ENCODE measurements around the gene KRTAP9-7.

Gene KRTAP9-7

DNA sequence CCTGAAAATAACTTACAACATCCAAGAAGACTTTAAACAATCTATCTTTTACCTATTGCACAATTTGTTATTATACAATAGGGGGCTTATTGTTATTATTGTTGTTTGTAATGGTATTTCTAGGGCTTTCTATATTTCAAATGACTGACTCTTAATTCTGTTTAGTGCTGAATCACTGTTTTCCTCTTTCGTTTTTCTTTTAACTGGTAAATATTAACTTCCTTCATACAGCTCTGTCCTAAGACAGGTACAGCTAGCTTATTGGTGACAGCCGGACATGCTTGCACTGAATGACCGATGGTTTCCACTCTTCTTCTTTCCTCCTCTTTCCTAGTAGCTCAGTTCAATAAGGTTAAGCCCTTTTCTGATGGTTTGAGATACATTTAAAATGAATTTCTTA, 11.6 kb downstream of the KRTAP9-7 start:
- Histone ChIP-seq H3K27ac (replicated peaks) (no peak overlapping the region), H3K27me3 (ENCODE audit: insufficient read depth, poor library complexity, severe bottlenecking) (peaks cover 2% of the 10 kb centered on the region), H3K4me3 (replicated peaks; ENCODE audit: insufficient read depth, low read length) (no peak overlapping the region)
- TF ChIP-seq POLR2AphosphoS5 (IDR thresholded peaks at IDR 0.05; ENCODE audit: low read depth) (no peak), REST (IDR thresholded peaks at IDR 0.05; ENCODE audit: insufficient replicate concordance, low read depth) (no peak), CTCF (IDR thresholded peaks at IDR 0.05; ENCODE audit: insufficient read depth, low read length) (no peak), SPI1 (IDR thresholded peaks at IDR 0.05; ENCODE audit: borderline replicate concordance, low read depth) (no peak), GABPA (IDR thresholded peaks at IDR 0.05; ENCODE audit: low read depth) (no peak)
- DNase-seq (ENCODE audit: low read depth in 1 of 2, low spot score in 1 of 2): no peak

DNA sequence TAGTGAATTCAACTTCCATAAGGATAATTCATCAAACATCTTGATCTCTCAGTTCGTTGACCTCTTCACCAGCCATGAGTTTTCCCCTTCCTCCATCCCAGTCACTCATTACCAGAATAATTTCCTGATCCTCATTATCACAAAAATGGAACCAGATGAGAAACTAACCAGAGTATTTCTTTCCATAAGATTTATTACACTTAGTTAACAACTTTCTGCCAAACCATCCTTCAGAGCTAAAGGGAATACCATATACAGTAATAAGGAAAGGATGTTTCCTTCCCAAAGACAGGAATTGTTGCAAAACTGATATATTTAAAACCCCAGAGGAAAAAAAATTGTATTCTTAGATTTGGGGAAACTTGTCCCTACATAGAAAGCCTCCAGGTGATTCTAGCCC, 18.5 kb downstream of the KRTAP9-7 start:
- DNase-seq (ENCODE audit: low read depth in 1 of 2, low spot score in 1 of 2): no peak
- TF ChIP-seq SPI1 (IDR thresholded peaks at IDR 0.05; ENCODE audit: borderline replicate concordance, low read depth) (no peak), POLR2AphosphoS5 (IDR thresholded peaks at IDR 0.05; ENCODE audit: low read depth) (no peak), GABPA (IDR thresholded peaks at IDR 0.05; ENCODE audit: low read depth) (no peak), REST (IDR thresholded peaks at IDR 0.05; ENCODE audit: insufficient replicate concordance, low read depth) (no peak), CTCF (IDR thresholded peaks at IDR 0.05; ENCODE audit: insufficient read depth, low read length) (no peak)
- Histone ChIP-seq H3K4me3 (replicated peaks; ENCODE audit: insufficient read depth, low read length) (no peak overlapping the region), H3K27ac (replicated peaks) (no peak overlapping the region), H3K27me3 (ENCODE audit: insufficient read depth, poor library complexity, severe bottlenecking) (no peaks in the 10 kb centered on the region)

GRCh38 chr17:41296846-41297245, 21.3 kb downstream of the KRTAP9-7 start:
- no peak for TF ChIP-seq POLR2AphosphoS5 (IDR thresholded peaks at IDR 0.05; ENCODE audit: low read depth)
- TF ChIP-seq SPI1 (IDR thresholded peaks at IDR 0.05; ENCODE audit: borderline replicate concordance, low read depth): no peak
- TF ChIP-seq CTCF (IDR thresholded peaks at IDR 0.05; ENCODE audit: insufficient read depth, low read length): no peak
- no peak for TF ChIP-seq REST (IDR thresholded peaks at IDR 0.05; ENCODE audit: insufficient replicate concordance, low read depth)
- TF ChIP-seq GABPA (IDR thresholded peaks at IDR 0.05; ENCODE audit: low read depth): no peak
- no peak for DNase-seq (ENCODE audit: low read depth in 1 of 2, low spot score in 1 of 2)

More at GRCh38 chr17:41296846-41297245, 21.3 kb downstream of the KRTAP9-7 start:
- H3K27ac ChIP-seq (replicated peaks): no peak overlapping the region
- no peaks in the 10 kb centered on the region for H3K27me3 ChIP-seq (ENCODE audit: insufficient read depth, poor library complexity, severe bottlenecking)
- H3K4me3 ChIP-seq (replicated peaks; ENCODE audit: insufficient read depth, low read length): no peak overlapping the region
